CD4-positive, alpha-beta T cell (primary cell): ENCODE measurements around the gene TSPAN9. TPM values are rescaled to one million over a fixed set of nuclear protein-coding genes. Genes with fewer than 3 reads are reported as not detected.

Experiments
- ATAC-seq: fragments of 200-7000 bp; cut with Tn5 transposase; one replicate; pipeline ENCODE4 v1.10.0; 2022; ENCODE audit warnings: mild to moderate bottlenecking; ENCODE audit not compliant: poor library complexity
- CTCF ChIA-PET: fragments of 350-600 bp; sonication (Branson Sonifier 250); formaldehyde crosslinking; loops from one replicate; lab custom pipeline; 2021; ENCODE audit warnings: antibody characterized with exemption, inconsistent platforms; lab: Charles Lee
- POLR2A ChIA-PET: fragments of 350-600 bp; sonication (Branson Sonifier 250); formaldehyde crosslinking; loops from one replicate; lab custom pipeline; 2021; ENCODE audit warnings: antibody characterized with exemption, inconsistent platforms; lab: Charles Lee
- DNase-seq, 14 experiments: peaks; one replicate each; pipeline ENCODE4 v3.0.0-alpha.2; 2013 to 2020; ENCODE audit warnings: mixed read lengths in 2 of 14
- H3K27ac ChIP-seq, 2 donors: one replicate each; pipeline versions ENCODE4 v1.5.1 to v1.7.0; 2013; ENCODE audit warnings: low read length in 2 of 2, low read depth in 1 of 2, mild to moderate bottlenecking in 1 of 2
- H3K27me3 ChIP-seq, 2 experiments: 1 replicate in 1 of 2; 2 replicates in 1 of 2; pipeline versions ENCODE4 v1.6.1 to v1.7.0; 2013; ENCODE audit warnings: low read length in 2 of 2, control low read depth in 1 of 2, mild to moderate bottlenecking in 1 of 2, moderate library complexity in 1 of 2; ENCODE audit not compliant: insufficient read depth in 2 of 2, control insufficient read depth in 1 of 2
- H3K36me3 ChIP-seq: one replicate; pipeline ENCODE4 v1.6.1; 2013; ENCODE audit warnings: low read length, control low read depth; ENCODE audit not compliant: insufficient read depth
- H3K4me1 ChIP-seq: one replicate; pipeline ENCODE4 v1.6.1; 2013; ENCODE audit warnings: low read length, control low read depth; ENCODE audit not compliant: insufficient read depth
- H3K4me3 ChIP-seq: one replicate; pipeline ENCODE4 v1.5.1; 2013; ENCODE audit warnings: mild to moderate bottlenecking, low read length, moderate library complexity
- H3K9me3 ChIP-seq, 2 experiments: 1 replicate in 1 of 2; 2 replicates in 1 of 2; pipeline versions ENCODE4 v1.6.1 to v1.7.0; 2013; ENCODE audit warnings: low read length in 2 of 2, mild to moderate bottlenecking in 2 of 2, control low read depth in 1 of 2, moderate library complexity in 1 of 2; ENCODE audit not compliant: control insufficient read depth in 1 of 2, insufficient read depth in 1 of 2
- H3K27ac Mint-ChIP-seq: one replicate; pipeline ENCODE4 v1.8.0; 2020; ENCODE audit warnings: mixed read lengths
- H3K27me3 Mint-ChIP-seq: one replicate; pipeline ENCODE4 v1.8.0; 2021; ENCODE audit warnings: mixed read lengths
- H3K36me3 Mint-ChIP-seq: one replicate; pipeline ENCODE4 v1.8.0; 2021; ENCODE audit warnings: low read depth, mixed read lengths
- H3K4me1 Mint-ChIP-seq: one replicate; pipeline ENCODE4 v1.8.0; 2021; ENCODE audit warnings: low read depth, mixed read lengths
- H3K4me3 Mint-ChIP-seq: one replicate; pipeline ENCODE4 v1.8.0; 2020; ENCODE audit warnings: mild to moderate bottlenecking, mixed read lengths
- H3K9me3 Mint-ChIP-seq: one replicate; pipeline ENCODE4 v1.8.0; 2020; ENCODE audit warnings: mixed read lengths
- CTCF ChIP-seq: fragments of 200-600 bp; IDR thresholded peaks from one replicate; pipeline ENCODE4 v1.8.0; 2022; ENCODE audit warnings: antibody characterized with exemption, mild to moderate bottlenecking
- intact Hi-C, 2 experiments: fragments of 100-400 bp; cut with DNase I in 1 of 2; cut with micrococcal nuclease in 1 of 2; formaldehyde crosslinking; loops; one replicate each; pipeline versions ENCODE4 v1.15.1 to v1.9.0; 2023 to 2025; cut with DNase I, micrococcal nuclease
- total RNA-seq, 174 experiments: library from RNA in 2 of 174; stranded (reverse) in 2 of 174; gene quantifications; one replicate each; pipeline ENCODE4 v1.2.3 and lab custom pipeline; 2021 to 2026

The TSPAN9 gene
- total RNA-seq, 2 experiments from 2014 or later = 0.82 to 1.3 TPM

GRCh38 chr12:3222306-3222705 is 145.1 kb downstream of the TSPAN9 start:
- Histone ChIP-seq H3K27ac (no peak overlapping the region), H3K4me3 (no peak overlapping the region), H3K27me3 (no peaks in the 10 kb centered on the region), H3K36me3 (no peaks in the 10 kb centered on the region), H3K9me3 (no peaks in the 10 kb centered on the region), H3K4me1 (no peaks in the 10 kb centered on the region)
- intact Hi-C loops = no loop called here
- no peak overlapping the region for H3K27ac Mint-ChIP-seq
- no peaks in the 10 kb centered on the region for H3K27me3 Mint-ChIP-seq
- H3K4me3 Mint-ChIP-seq = no peak overlapping the region
- TF ChIP-seq CTCF = no peak
- no peaks in the 10 kb centered on the region for H3K4me1 Mint-ChIP-seq
- no peak for DNase-seq
- no peaks in the 10 kb centered on the region for H3K36me3 Mint-ChIP-seq
- no peaks in the 10 kb centered on the region for H3K9me3 Mint-ChIP-seq
- CTCF ChIA-PET = no interaction called here
- ATAC-seq = no peak
- POLR2A ChIA-PET = no interaction called here

- ChIA-PET CTCF (no interaction called here), POLR2A (no interaction called here)
- Mint-ChIP-seq H3K4me1 (no peaks in the 10 kb centered on the region), H3K9me3 (no peaks in the 10 kb centered on the region), H3K36me3 (no peaks in the 10 kb centered on the region), H3K27ac (no peak overlapping the region), H3K4me3 (no peak overlapping the region), H3K27me3 (no peaks in the 10 kb centered on the region)
- DNase-seq (no peak), ATAC-seq (no peak)
- H3K27ac ChIP-seq = no peak overlapping the region
- no peaks in the 10 kb centered on the region for H3K27me3 ChIP-seq
- H3K36me3 ChIP-seq = no peaks in the 10 kb centered on the region
- intact Hi-C loops = no loop called here
- no peaks in the 10 kb centered on the region for H3K9me3 ChIP-seq
- no peak for TF ChIP-seq CTCF
- H3K4me1 ChIP-seq = no peaks in the 10 kb centered on the region
- H3K4me3 ChIP-seq = no peak overlapping the region
These were observed 145.8 kb downstream of the TSPAN9 start for GRCh38 chr12:3222979-3223378.

GRCh38 chr12:3223601-3224529 is 146.7 kb downstream of the TSPAN9 start:
- ChIA-PET CTCF (no interaction called here), POLR2A (no interaction called here)
- no peaks in the 10 kb centered on the region for H3K27me3 ChIP-seq

More at GRCh38 chr12:3223601-3224529, 146.7 kb downstream of the TSPAN9 start:
- no peak for TF ChIP-seq CTCF
- H3K4me3 ChIP-seq = no peak overlapping the region
- no peak overlapping the region for H3K27ac Mint-ChIP-seq
- H3K9me3 Mint-ChIP-seq = no peaks in the 10 kb centered on the region
- H3K36me3 Mint-ChIP-seq = no peaks in the 10 kb centered on the region
- no peaks in the 10 kb centered on the region for H3K36me3 ChIP-seq
- H3K27ac ChIP-seq = no peak overlapping the region
- ATAC-seq (no peak), DNase-seq (no peak)
- H3K4me3 Mint-ChIP-seq = no peak overlapping the region
- H3K9me3 ChIP-seq = peaks cover 6% of the 10 kb centered on the region in 2 experiments
- no peaks in the 10 kb centered on the region for H3K4me1 Mint-ChIP-seq
- no peaks in the 10 kb centered on the region for H3K27me3 Mint-ChIP-seq
- H3K4me1 ChIP-seq = no peaks in the 10 kb centered on the region
- intact Hi-C loops = no loop called here
